ENCODE data around the gene BCL2L14. TPM values are rescaled to one million over a fixed set of nuclear protein-coding genes. Genes with fewer than 3 reads are reported as not detected.

The BCL2L14 gene
- total and polyA plus RNA-seq, 12 donors, result 0.49 TPM; not detected in 11

DNA sequence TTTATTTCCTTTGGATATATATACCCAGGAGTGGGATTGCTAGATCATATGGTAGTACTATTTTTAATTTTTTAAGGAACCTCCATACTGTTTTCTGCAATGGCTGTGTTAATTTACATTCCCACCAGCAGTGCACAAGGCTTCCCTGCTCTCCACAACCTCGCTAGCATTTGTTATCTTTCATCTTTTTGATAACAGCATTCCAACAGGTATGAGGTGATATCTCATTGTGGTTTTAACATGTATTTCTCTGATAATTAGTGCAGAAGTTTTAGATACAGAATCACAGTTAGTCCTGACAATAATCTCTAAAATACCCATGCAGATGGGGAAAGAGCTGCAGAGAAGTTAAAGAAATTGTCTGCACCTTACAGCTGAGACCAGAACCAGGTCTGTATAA is 35.5 kb upstream of the BCL2L14 start:
- TF ChIP-seq, protein P1, sequence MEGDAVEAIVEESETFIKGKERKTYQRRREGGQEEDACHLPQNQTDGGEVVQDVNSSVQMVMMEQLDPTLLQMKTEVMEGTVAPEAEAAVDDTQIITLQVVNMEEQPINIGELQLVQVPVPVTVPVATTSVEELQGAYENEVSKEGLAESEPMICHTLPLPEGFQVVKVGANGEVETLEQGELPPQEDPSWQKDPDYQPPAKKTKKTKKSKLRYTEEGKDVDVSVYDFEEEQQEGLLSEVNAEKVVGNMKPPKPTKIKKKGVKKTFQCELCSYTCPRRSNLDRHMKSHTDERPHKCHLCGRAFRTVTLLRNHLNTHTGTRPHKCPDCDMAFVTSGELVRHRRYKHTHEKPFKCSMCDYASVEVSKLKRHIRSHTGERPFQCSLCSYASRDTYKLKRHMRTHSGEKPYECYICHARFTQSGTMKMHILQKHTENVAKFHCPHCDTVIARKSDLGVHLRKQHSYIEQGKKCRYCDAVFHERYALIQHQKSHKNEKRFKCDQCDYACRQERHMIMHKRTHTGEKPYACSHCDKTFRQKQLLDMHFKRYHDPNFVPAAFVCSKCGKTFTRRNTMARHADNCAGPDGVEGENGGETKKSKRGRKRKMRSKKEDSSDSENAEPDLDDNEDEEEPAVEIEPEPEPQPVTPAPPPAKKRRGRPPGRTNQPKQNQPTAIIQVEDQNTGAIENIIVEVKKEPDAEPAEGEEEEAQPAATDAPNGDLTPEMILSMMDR (IDR thresholded peaks at IDR 0.05), result no peak
- Histone ChIP-seq H3K9me3 (no peaks in the 10 kb centered on the region), H3K4me1 (peaks cover 0 to 19% (median 9%) of the 10 kb centered on the region in 9 donors), H3K36me3 (no peaks in the 10 kb centered on the region), H3K27me3 (peaks cover 0 to 5% (median 0%) of the 10 kb centered on the region in 7 donors), H3K4me3 (no peak overlapping the region), H3K27ac (no peak overlapping the region)
- intact Hi-C loops (cut with DNase I), result loop anchor here in 1 of 10 donors (2.0 kb wide), 1 partner anchor 414 kb away; no protein-coding TSS in a partner anchor
- DNase-seq, result no peak
- WGBS, 2 donors, result 69 to 81% methylated on average over 1 of the region's 1 CpG
- no peak for ATAC-seq

DNA sequence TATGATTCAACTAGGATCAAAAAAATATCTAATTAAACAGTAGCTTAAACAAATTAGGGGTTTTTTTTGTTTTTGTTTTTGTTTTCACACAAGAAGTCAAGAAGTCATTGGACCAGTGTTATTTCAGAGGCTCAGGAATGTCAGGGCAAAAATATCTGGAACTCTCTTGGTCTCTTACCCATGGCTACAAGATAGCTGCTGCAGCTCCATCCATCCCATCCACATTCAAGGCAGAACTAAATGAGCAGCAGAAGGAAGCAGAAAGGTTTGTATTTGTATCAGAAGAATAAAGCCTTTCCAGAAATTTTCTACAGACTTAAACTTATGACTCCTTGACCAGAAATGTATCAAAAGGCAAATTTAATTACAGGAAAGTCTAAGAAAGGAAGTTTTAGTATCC is 33.8 kb upstream of the BCL2L14 start:
- H3K9me3 ChIP-seq, result no peaks in the 10 kb centered on the region
- DNase-seq (no peak), ATAC-seq (no peak)
- TF ChIP-seq, protein P1 (IDR thresholded peaks at IDR 0.05), result no peak
- peaks cover 0 to 18% (median 9%) of the 10 kb centered on the region in 9 donors for H3K4me1 ChIP-seq
- no peak overlapping the region for H3K27ac ChIP-seq
- no peaks in the 10 kb centered on the region for H3K36me3 ChIP-seq
- H3K27me3 ChIP-seq, result peaks cover 0 to 5% (median 0%) of the 10 kb centered on the region in 7 donors
- intact Hi-C loops (cut with DNase I), result no loop called here
- no peak overlapping the region for H3K4me3 ChIP-seq

DNA sequence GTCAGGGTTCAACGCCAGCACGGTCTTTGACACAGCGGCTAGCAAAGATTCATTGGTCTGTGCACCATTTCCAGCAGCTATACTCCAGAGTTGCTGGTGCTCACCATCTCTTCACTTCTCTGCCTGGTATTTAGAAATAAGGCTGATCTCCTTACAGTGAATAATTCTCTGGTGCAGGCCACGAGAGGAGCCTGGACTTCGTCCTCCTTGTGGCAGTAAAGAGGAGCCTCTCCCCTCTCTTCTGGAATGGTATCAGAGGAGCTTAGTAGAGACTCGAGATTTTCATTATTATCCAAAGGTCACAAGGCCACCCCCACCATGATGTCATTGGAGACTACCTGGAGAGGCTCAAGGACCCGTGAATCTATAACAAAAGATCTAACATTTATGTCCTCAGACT is 30.8 kb upstream of the BCL2L14 start:
- 72 to 80% methylated on average over 7 of the region's 7 CpGs for WGBS, 2 donors

GRCh38 chr12:12046401-12046800 is 24.3 kb upstream of the BCL2L14 start:
- 61 to 75% methylated on average over 7 of the region's 7 CpGs for WGBS, 2 donors
- no peaks in the 10 kb centered on the region for H3K4me1 ChIP-seq
- no peak for DNase-seq
- H3K36me3 ChIP-seq, result no peaks in the 10 kb centered on the region
- no peak overlapping the region for H3K27ac ChIP-seq
- H3K9me3 ChIP-seq, result no peaks in the 10 kb centered on the region
- intact Hi-C loops (cut with DNase I), result no loop called here
- peaks cover 0 to 5% (median 0%) of the 10 kb centered on the region in 7 donors for H3K27me3 ChIP-seq
- H3K4me3 ChIP-seq, result no peak overlapping the region
- TF ChIP-seq, protein P1 (IDR thresholded peaks at IDR 0.05), result no peak
- ATAC-seq, result peak in 1 of 8 donors; percentile 42

More for the DNA sequence above, 30.8 kb upstream of the BCL2L14 start:
- Histone ChIP-seq H3K36me3 (no peaks in the 10 kb centered on the region), H3K27me3 (peaks cover 0 to 5% (median 0%) of the 10 kb centered on the region in 7 donors), H3K4me1 (no peaks in the 10 kb centered on the region), H3K4me3 (no peak overlapping the region), H3K27ac (no peak overlapping the region), H3K9me3 (no peaks in the 10 kb centered on the region)
- DNase-seq (no peak), ATAC-seq (no peak)
- intact Hi-C loops (cut with DNase I), result no loop called here
- TF ChIP-seq, protein P1 (IDR thresholded peaks at IDR 0.05), result no peak
